Mucosa of descending colon (tissue), 3 donors: ENCODE measurements around the gene C3orf70. TPM values are rescaled to one million over a fixed set of nuclear protein-coding genes. Genes with fewer than 3 reads are reported as not detected.

Experiments
- ATAC-seq: fragments of 200-7000 bp; cut with Tn5 transposase; one replicate; pipeline ENCODE4 v1.9.1; 2020; ENCODE audit warnings: mild to moderate bottlenecking, moderate library complexity
- DNase-seq, 3 donors: peaks; one replicate each; pipeline ENCODE4 v3.0.0-alpha.2; 2020
- H3K36me3 ChIP-seq: fragments of 200-600 bp; one replicate; pipeline ENCODE4 v1.8.0; 2021; ENCODE audit warnings: low read depth, mild to moderate bottlenecking
- H3K4me1 ChIP-seq: fragments of 200-600 bp; one replicate; pipeline ENCODE4 v1.8.0; 2021; ENCODE audit warnings: low read depth, mild to moderate bottlenecking
- H3K4me3 ChIP-seq: fragments of 200-600 bp; one replicate; pipeline ENCODE4 v1.8.0; 2021; ENCODE audit warnings: mild to moderate bottlenecking
- H3K9me3 ChIP-seq: fragments of 200-600 bp; one replicate; pipeline ENCODE4 v1.8.0; 2021; ENCODE audit warnings: mild to moderate bottlenecking
- intact Hi-C, 2 donors: fragments of 100-400 bp; cut with DNase I in 1 of 2; cut with micrococcal nuclease in 1 of 2; formaldehyde crosslinking; loops; one replicate each; pipeline versions ENCODE4 v1.11.0 to v1.11.1; 2022; cut with DNase I, micrococcal nuclease
- total RNA-seq, 3 donors: library from RNA; stranded (reverse); fragmentation: NEBNext Ultra II Directional in 2 of 3; extraction: Animal tissue kit (Norgen Biotek cat#: 25700) in 2 of 3; gene quantifications; one replicate each; pipeline versions ENCODE4 v1.2.1 to v1.2.4, GENCODE V29; 2021 to 2023
- TF ChIP-seq, protein P1 (sequence below): fragments of 200-600 bp; IDR thresholded peaks from one replicate; pipeline ENCODE4 v1.8.0; 2022; ENCODE audit warnings: antibody characterized with exemption, mild to moderate bottlenecking
- donor health status: DM: no; HTN: no; CAD: no; lungs with moderate emphysema.
- donor health status: DM: no; HTN: no; CAD: no.
- donor health status: DM: no; HTN: yes; CAD: no.

Gene C3orf70
- total RNA-seq, 3 donors from 2014 or later = 15.1 to 32.7 (median 16.9) TPM

DNA sequence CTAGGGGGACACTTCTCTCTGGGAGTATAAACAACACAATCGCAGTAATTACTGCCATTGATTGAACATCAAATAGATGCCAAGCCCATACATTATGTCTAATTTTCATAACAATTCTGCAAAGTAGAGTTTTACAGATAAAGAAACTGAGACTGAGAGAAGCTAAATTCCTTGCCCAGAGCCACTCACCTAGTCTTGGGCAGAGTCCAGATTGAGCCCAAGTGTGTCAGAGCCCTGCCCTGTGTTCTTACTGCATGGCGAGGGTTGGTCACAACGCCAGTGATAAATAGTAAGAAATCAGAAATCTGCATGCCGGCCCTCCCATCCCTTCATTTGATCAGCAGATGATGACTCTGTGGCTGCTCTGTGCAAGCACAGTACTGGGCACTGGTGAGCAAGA is 106.3 kb downstream of the C3orf70 start:
- ATAC-seq = peak; percentile 76
- H3K4me3 ChIP-seq = no peak overlapping the region
- intact Hi-C loops = no loop called here
- H3K9me3 ChIP-seq = no peaks in the 10 kb centered on the region
- no peaks in the 10 kb centered on the region for H3K36me3 ChIP-seq
- DNase-seq = peak in 1 of 3 donors; percentile 51
- TF ChIP-seq, protein P1, sequence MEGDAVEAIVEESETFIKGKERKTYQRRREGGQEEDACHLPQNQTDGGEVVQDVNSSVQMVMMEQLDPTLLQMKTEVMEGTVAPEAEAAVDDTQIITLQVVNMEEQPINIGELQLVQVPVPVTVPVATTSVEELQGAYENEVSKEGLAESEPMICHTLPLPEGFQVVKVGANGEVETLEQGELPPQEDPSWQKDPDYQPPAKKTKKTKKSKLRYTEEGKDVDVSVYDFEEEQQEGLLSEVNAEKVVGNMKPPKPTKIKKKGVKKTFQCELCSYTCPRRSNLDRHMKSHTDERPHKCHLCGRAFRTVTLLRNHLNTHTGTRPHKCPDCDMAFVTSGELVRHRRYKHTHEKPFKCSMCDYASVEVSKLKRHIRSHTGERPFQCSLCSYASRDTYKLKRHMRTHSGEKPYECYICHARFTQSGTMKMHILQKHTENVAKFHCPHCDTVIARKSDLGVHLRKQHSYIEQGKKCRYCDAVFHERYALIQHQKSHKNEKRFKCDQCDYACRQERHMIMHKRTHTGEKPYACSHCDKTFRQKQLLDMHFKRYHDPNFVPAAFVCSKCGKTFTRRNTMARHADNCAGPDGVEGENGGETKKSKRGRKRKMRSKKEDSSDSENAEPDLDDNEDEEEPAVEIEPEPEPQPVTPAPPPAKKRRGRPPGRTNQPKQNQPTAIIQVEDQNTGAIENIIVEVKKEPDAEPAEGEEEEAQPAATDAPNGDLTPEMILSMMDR = no peak
- H3K4me1 ChIP-seq = no peaks in the 10 kb centered on the region

DNA sequence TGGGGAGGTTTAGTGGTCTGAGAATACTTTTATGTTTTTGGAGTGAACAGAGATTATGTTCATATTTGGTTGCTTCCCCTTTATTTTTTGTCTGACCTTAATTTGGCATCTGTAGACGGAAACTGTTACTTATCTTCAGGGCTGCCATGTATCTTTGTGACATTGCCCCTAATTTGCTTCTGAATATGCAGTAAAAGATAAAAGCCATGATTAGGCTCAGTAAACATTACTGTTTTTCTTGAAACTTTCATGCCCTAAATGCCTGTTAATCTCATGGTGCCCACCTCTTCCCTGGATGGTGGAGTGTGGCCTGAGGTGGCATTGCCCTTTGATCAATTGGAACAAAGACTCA is 106.7 kb downstream of the C3orf70 start:
- Histone ChIP-seq H3K4me1 (no peaks in the 10 kb centered on the region), H3K36me3 (no peaks in the 10 kb centered on the region), H3K9me3 (no peaks in the 10 kb centered on the region), H3K4me3 (no peak overlapping the region)
- DNase-seq (no peak), ATAC-seq (peak; percentile 46)
- TF ChIP-seq, protein P1 = no peak
- intact Hi-C loops = no loop called here

DNA sequence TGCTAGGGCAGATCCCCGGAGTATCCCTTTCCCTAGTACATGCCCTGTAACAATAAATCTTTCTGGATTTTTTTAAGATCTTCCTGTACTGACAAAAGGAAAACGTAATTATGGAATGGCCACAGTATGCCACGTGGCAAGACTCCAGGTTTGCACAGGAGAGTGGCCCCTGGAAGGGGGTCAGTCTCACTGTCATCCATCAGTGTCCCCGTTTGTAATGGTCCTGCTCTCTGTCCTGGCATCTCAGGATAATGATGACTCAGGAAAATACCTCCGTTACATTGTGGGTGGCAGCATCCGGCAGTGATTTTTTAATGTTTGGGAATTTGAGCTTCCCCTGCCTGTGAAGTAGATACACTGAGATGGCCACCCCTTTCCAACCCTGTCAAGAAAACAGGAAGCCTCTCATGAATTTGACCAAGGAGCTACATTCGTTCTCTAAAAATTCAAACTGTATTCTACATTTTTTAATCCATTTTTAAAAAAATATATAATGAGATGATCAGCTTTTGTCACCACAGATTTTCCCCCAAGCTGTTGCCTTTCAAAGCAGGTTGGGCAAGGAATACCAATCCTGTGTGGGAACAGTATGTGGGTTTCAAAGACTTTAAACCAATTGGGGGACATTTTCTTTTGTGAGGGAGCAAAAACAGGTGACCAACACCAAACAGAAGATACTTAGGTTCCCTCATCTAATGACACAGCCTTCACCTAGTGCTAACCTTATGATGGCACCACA is 110.4 kb downstream of the C3orf70 start:
- no peak for DNase-seq
- no peak overlapping the region for H3K4me3 ChIP-seq
- TF ChIP-seq, protein P1 = no peak
- no peaks in the 10 kb centered on the region for H3K4me1 ChIP-seq
- H3K9me3 ChIP-seq = peaks cover 2% of the 10 kb centered on the region
- no peak for ATAC-seq
- H3K36me3 ChIP-seq = no peaks in the 10 kb centered on the region
- intact Hi-C loops = no loop called here

GRCh38 chr3:185041540-185041939 is 111.3 kb downstream of the C3orf70 start:
- Histone ChIP-seq H3K4me3 (no peak overlapping the region), H3K36me3 (no peaks in the 10 kb centered on the region), H3K4me1 (no peaks in the 10 kb centered on the region), H3K9me3 (peaks cover 7% of the 10 kb centered on the region)
- DNase-seq = no peak
- TF ChIP-seq, protein P1 = no peak
- intact Hi-C loops = no loop called here
- no peak for ATAC-seq

DNA sequence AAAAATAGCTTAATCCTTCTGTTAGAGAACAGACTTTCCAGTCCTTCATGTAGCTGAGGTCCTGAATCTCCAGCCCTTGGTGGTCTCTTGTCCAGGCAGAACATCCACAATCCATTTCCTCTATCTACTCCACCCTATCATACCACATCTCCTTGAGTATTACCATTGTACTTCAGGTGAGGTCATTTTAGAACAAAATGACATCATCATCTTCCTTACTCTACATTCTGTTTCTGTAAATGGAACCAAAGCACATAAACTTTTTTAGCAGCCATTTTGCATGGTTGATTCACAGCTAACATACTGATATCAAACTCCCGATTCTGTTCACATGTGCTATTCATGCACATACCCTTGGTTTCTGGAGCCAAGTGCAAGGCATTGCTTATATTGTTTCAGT is 112.4 kb downstream of the C3orf70 start:
- Histone ChIP-seq H3K9me3 (peaks cover 10% of the 10 kb centered on the region), H3K36me3 (no peaks in the 10 kb centered on the region), H3K4me1 (no peaks in the 10 kb centered on the region), H3K4me3 (no peak overlapping the region)
- no peak for DNase-seq
- intact Hi-C loops = no loop called here
- no peak for ATAC-seq
- TF ChIP-seq, protein P1 = no peak

- Histone ChIP-seq H3K4me1 (no peaks in the 10 kb centered on the region), H3K9me3 (peaks cover 10% of the 10 kb centered on the region), H3K4me3 (no peak overlapping the region), H3K36me3 (no peaks in the 10 kb centered on the region)
- TF ChIP-seq, protein P1 = no peak
- ATAC-seq (no peak), DNase-seq (no peak)
- intact Hi-C loops = no loop called here
Observed at GRCh38 chr3:185037801-185038200, 115.1 kb downstream of the C3orf70 start.
